Neural progenitor cell (in vitro differentiated cells): Measurements from ENCODE around the gene CMTR1.

ENCODE experiments used
- CTCF ChIP-seq: fragments of 200-600 bp; sonication (generic); IDR thresholded peaks from 2 replicates; pipeline ENCODE4 v1.5.1; 2017; ENCODE audit warnings: antibody characterized with exemption, mild to moderate bottlenecking
- EZH2 ChIP-seq: fragments of 200-600 bp; sonication (generic); IDR thresholded peaks from 2 replicates; pipeline ENCODE4 v1.6.1; 2017; ENCODE audit warnings: antibody characterized with exemption, mild to moderate bottlenecking, moderate library complexity
- EZH2phosphoT487 ChIP-seq: fragments of 200-600 bp; sonication (generic); IDR thresholded peaks from 2 replicates; pipeline ENCODE4 v1.6.1; 2017; ENCODE audit warnings: antibody characterized with exemption

GRCh38 chr6:37512400-37513011 is 79.5 kb downstream of the CMTR1 start:
- TF ChIP-seq CTCF (no peak), EZH2phosphoT487 (no peak), EZH2 (no peak)
